HL-60 (cell line): ENCODE results near the gene ADGRB3.

Experiments
- POLR2AphosphoS5 ChIP-seq: IDR thresholded peaks from 2 replicates; pipeline ENCODE4 v1.6.1; 2012; ENCODE audit warnings: low read depth
- TF ChIP-seq, protein P1 (sequence below): IDR thresholded peaks from one replicate; pipeline ENCODE4 v1.5.1; 2011; ENCODE audit warnings: low read length, control low read depth, inconsistent platforms; ENCODE audit not compliant: insufficient read depth

DNA sequence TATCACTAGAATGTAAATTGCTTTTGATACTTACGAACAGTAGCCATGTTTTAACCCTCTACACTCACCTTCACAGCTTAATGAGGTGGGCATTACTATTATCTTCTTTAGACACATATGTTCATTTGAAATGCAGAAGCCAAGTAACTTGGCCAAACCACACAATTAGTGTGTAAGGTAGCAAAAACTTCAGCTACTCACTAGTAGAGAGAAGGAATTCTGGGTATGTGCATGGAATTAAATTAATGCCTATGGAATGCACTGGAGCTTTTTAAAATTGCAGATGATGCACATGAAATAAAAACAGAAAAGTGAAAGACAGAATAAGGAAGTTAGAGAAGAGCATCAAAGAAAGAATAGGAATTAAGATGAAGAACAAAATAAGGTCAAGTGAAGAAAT, 494.0 kb downstream of the ADGRB3 start:
- TF ChIP-seq, protein P1, sequence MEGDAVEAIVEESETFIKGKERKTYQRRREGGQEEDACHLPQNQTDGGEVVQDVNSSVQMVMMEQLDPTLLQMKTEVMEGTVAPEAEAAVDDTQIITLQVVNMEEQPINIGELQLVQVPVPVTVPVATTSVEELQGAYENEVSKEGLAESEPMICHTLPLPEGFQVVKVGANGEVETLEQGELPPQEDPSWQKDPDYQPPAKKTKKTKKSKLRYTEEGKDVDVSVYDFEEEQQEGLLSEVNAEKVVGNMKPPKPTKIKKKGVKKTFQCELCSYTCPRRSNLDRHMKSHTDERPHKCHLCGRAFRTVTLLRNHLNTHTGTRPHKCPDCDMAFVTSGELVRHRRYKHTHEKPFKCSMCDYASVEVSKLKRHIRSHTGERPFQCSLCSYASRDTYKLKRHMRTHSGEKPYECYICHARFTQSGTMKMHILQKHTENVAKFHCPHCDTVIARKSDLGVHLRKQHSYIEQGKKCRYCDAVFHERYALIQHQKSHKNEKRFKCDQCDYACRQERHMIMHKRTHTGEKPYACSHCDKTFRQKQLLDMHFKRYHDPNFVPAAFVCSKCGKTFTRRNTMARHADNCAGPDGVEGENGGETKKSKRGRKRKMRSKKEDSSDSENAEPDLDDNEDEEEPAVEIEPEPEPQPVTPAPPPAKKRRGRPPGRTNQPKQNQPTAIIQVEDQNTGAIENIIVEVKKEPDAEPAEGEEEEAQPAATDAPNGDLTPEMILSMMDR, result no peak
- TF ChIP-seq POLR2AphosphoS5, result no peak
